HepG2 (cell line): ENCODE measurements around the gene LRRC8D. TPM values are rescaled to one million over a fixed set of nuclear protein-coding genes. Genes with fewer than 3 reads are reported as not detected.

Experiments used
- ATAD3A ChIP-seq: sonication (generic); formaldehyde crosslinking; IDR thresholded peaks from 2 replicates; pipeline ENCODE4 v1.4.0; 2020; ENCODE audit warnings: missing genetic modification reagents
- CAMTA2 ChIP-seq: sonication (generic); formaldehyde crosslinking; IDR thresholded peaks from 2 replicates; pipeline ENCODE4 v1.4.0; 2020; ENCODE audit warnings: mild to moderate bottlenecking, missing genetic modification reagents, borderline replicate concordance
- CENPT ChIP-seq: sonication (generic); formaldehyde crosslinking; IDR thresholded peaks from 2 replicates; pipeline ENCODE4 v1.8.0; 2022; ENCODE audit warnings: low read depth, mild to moderate bottlenecking, moderate library complexity, missing genetic modification reagents
- CENPX ChIP-seq: sonication (generic); formaldehyde crosslinking; IDR thresholded peaks from 2 replicates; pipeline ENCODE4 v1.9.0; 2021; ENCODE audit warnings: mild to moderate bottlenecking, missing genetic modification reagents, moderate library complexity
- FOXA3 ChIP-seq: IDR thresholded peaks from 2 replicates; pipeline ENCODE4 v1.6.1; 2016; ENCODE audit warnings: missing genetic modification reagents, missing compliant biosample characterization
- MXD4 ChIP-seq: IDR thresholded peaks from 2 replicates; pipeline ENCODE4 v1.6.1; 2016; ENCODE audit warnings: mild to moderate bottlenecking, missing biosample characterization, missing genetic modification reagents
- NAIF1 ChIP-seq: sonication (generic); formaldehyde crosslinking; IDR thresholded peaks from 2 replicates; pipeline ENCODE4 v1.5.0; 2020; ENCODE audit warnings: mild to moderate bottlenecking, missing genetic modification reagents, borderline replicate concordance
- NFE2 ChIP-seq: sonication (generic); formaldehyde crosslinking; IDR thresholded peaks from 2 replicates; pipeline ENCODE4 v1.4.0; 2020; ENCODE audit warnings: missing genetic modification reagents
- NONO ChIP-seq, 2 experiments: fragments of 450-650 bp in 1 of 2; sonication (generic) in 1 of 2; formaldehyde crosslinking in 1 of 2; IDR thresholded peaks in 1 of 2; conservative IDR thresholded peaks in 1 of 2; 2 replicates each; pipeline versions ENCODE4 v1.6.1 to v1.8.0; 2017 to 2022; ENCODE audit warnings: mild to moderate bottlenecking in 1 of 2, missing genetic modification reagents in 1 of 2, moderate library complexity in 1 of 2
- SALL2 ChIP-seq: sonication (generic); formaldehyde crosslinking; IDR thresholded peaks from 2 replicates; pipeline ENCODE4 v1.8.1; 2023; ENCODE audit warnings: mild to moderate bottlenecking, missing genetic modification reagents, inconsistent platforms
- SMAD1 ChIP-seq: sonication (generic); formaldehyde crosslinking; IDR thresholded peaks from 2 replicates; pipeline ENCODE4 v1.4.0; 2020; ENCODE audit warnings: missing genetic modification reagents, low read depth, mild to moderate bottlenecking, borderline replicate concordance
- XBP1 ChIP-seq: sonication (generic); formaldehyde crosslinking; IDR thresholded peaks from 2 replicates; pipeline ENCODE4 v1.5.0; 2020; ENCODE audit warnings: missing genetic modification reagents
- ZFP1 ChIP-seq: IDR thresholded peaks from 2 replicates; pipeline ENCODE4 v1.6.1; 2016
- ZNF468 ChIP-seq: sonication (generic); formaldehyde crosslinking; IDR thresholded peaks from 2 replicates; pipeline ENCODE4 v1.8.0; 2022; ENCODE audit warnings: mild to moderate bottlenecking, moderate library complexity, missing genetic modification reagents
- ZNF614 ChIP-seq: IDR thresholded peaks from 2 replicates; pipeline ENCODE4 v1.6.1; 2018; ENCODE audit warnings: missing biosample characterization, missing genetic modification reagents, inconsistent platforms, borderline replicate concordance
- ZNF652 ChIP-seq: IDR thresholded peaks from 2 replicates; pipeline ENCODE4 v1.6.1; 2016; ENCODE audit warnings: low read depth, borderline replicate concordance
- ZNF788 ChIP-seq: sonication (generic); formaldehyde crosslinking; IDR thresholded peaks from 2 replicates; pipeline ENCODE4 v1.5.0; 2020; ENCODE audit warnings: mild to moderate bottlenecking, missing genetic modification reagents, borderline replicate concordance
- ZSCAN9 ChIP-seq: IDR thresholded peaks from 2 replicates; pipeline ENCODE4 v1.6.1; 2016; ENCODE audit warnings: borderline replicate concordance
- polyA plus RNA-seq, 8 experiments: library from polyadenylated mRNA; depleted of rRNA in 3 of 8; stranded (reverse) in 7 of 8; unstranded in 1 of 8; fragments of >200 nt; fragmentation: Illumina TruSeq in 4 of 8; extraction: Trizol in 4 of 8; gene quantifications; 2 replicates each; pipeline versions ENCODE4 v1.2.1 to v1.2.3, GENCODE V29; 2011 to 2016; ENCODE audit warnings: low read depth in 4 of 8, missing spikeins in 1 of 8, mixed read lengths in 1 of 8; ENCODE audit not compliant: insufficient read depth in 1 of 8
- total RNA-seq, 5 experiments: library from RNA; depleted of rRNA; stranded (reverse); fragments of >200 nt; fragmentation: Illumina TruSeq; extraction: Trizol; gene quantifications; 2 replicates each; pipeline ENCODE4 v1.2.3, GENCODE V29; 2016; ENCODE audit warnings: low read depth in 1 of 5
- TF ChIP-seq, protein P1 (sequence below): sonication (generic); formaldehyde crosslinking; IDR thresholded peaks from 2 replicates; pipeline ENCODE4 v1.4.0; 2020; ENCODE audit warnings: missing genetic modification reagents
- TF ChIP-seq, protein P2 (sequence below): sonication (generic); formaldehyde crosslinking; IDR thresholded peaks from 2 replicates; pipeline ENCODE4 v1.4.0; 2020; ENCODE audit warnings: missing genetic modification reagents
- TF ChIP-seq, protein P3 (sequence below): sonication (generic); formaldehyde crosslinking; IDR thresholded peaks from 2 replicates; pipeline ENCODE4 v1.9.0; 2022; ENCODE audit warnings: low read depth, missing genetic modification reagents
- TF ChIP-seq, protein P4 (sequence below), 2 experiments: fragments of 450-650 bp in 1 of 2; sonication (generic) in 1 of 2; formaldehyde crosslinking; IDR thresholded peaks; 2 replicates each; pipeline versions ENCODE4 v1.5.0 to v1.8.0; 2020 to 2022; ENCODE audit warnings: mild to moderate bottlenecking in 1 of 2, missing genetic modification reagents in 1 of 2

Gene LRRC8D
- total and polyA plus RNA-seq, 2 of the 13 experiments (the other 11 are each of a cell fraction or from before 2014, with no cell fraction given), result 29.9 to 45.5 TPM

DNA sequence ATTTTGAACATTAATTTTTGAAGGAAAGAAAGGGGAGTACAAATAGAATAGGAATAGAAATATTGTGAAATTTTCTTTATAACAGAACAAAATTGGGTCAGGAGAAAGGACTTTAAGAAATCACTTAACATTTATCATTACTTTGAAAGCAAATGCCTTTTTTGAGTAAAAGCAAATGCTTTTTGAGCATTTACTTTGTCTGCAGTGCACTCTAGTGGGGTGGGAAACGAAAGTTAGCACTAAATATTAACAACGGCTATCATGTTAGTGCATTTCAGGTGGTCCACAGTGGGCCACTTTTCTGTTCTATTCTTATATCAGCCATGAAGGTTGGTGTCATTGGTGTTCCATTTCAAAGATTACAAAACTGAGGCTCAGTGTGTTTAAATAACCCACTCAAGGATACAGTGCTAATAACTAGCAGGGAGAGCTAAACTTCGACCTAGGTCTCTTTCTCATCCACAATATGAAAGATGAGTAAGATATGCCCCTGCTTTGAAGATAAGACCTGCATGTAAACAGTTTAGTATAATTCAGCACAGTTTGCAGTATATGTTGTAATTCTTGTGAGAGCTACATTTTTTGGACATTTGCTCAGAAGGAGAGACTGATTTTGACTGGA is 13.4 kb downstream of the LRRC8D start (continued):
- TF ChIP-seq, protein P1, sequence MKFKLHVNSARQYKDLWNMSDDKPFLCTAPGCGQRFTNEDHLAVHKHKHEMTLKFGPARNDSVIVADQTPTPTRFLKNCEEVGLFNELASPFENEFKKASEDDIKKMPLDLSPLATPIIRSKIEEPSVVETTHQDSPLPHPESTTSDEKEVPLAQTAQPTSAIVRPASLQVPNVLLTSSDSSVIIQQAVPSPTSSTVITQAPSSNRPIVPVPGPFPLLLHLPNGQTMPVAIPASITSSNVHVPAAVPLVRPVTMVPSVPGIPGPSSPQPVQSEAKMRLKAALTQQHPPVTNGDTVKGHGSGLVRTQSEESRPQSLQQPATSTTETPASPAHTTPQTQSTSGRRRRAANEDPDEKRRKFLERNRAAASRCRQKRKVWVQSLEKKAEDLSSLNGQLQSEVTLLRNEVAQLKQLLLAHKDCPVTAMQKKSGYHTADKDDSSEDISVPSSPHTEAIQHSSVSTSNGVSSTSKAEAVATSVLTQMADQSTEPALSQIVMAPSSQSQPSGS (CRISPR knock-in tag), result no peak
- no peak for TF ChIP-seq SALL2
- no peak for TF ChIP-seq ZNF788 (CRISPR knock-in tag)
- TF ChIP-seq, protein P2, sequence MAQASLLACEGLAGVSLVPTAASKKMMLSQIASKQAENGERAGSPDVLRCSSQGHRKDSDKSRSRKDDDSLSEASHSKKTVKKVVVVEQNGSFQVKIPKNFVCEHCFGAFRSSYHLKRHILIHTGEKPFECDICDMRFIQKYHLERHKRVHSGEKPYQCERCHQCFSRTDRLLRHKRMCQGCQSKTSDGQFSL (CRISPR knock-in tag), result no peak
- no peak for TF ChIP-seq XBP1 (CRISPR knock-in tag)
- TF ChIP-seq, protein P3, sequence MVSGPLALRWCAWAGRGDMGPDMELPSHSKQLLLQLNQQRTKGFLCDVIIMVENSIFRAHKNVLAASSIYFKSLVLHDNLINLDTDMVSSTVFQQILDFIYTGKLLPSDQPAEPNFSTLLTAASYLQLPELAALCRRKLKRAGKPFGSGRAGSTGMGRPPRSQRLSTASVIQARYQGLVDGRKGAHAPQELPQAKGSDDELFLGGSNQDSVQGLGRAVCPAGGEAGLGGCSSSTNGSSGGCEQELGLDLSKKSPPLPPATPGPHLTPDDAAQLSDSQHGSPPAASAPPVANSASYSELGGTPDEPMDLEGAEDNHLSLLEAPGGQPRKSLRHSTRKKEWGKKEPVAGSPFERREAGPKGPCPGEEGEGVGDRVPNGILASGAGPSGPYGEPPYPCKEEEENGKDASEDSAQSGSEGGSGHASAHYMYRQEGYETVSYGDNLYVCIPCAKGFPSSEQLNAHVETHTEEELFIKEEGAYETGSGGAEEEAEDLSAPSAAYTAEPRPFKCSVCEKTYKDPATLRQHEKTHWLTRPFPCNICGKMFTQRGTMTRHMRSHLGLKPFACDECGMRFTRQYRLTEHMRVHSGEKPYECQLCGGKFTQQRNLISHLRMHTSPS (CRISPR knock-in tag), result no peak
- TF ChIP-seq FOXA3, result peak; percentile 44; the same call in 1 of the 2 replicates
- TF ChIP-seq, protein P4, sequence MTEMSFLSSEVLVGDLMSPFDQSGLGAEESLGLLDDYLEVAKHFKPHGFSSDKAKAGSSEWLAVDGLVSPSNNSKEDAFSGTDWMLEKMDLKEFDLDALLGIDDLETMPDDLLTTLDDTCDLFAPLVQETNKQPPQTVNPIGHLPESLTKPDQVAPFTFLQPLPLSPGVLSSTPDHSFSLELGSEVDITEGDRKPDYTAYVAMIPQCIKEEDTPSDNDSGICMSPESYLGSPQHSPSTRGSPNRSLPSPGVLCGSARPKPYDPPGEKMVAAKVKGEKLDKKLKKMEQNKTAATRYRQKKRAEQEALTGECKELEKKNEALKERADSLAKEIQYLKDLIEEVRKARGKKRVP (CRISPR knock-in tag; IDR thresholded peaks at IDR 0.05), result no peak; a peak in 1 of 4 replicates
- no peak for TF ChIP-seq ZNF614 (CRISPR knock-in tag)
- no peak for TF ChIP-seq NFE2 (CRISPR knock-in tag)
- TF ChIP-seq SMAD1 (CRISPR knock-in tag), result no peak
- no peak for TF ChIP-seq CENPT (CRISPR knock-in tag)
- no peak for TF ChIP-seq NAIF1
- TF ChIP-seq ZNF652 (CRISPR knock-in tag), result no peak
- no peak for TF ChIP-seq MXD4 (CRISPR knock-in tag)
- TF ChIP-seq ZFP1 (CRISPR knock-in tag), result no peak
- TF ChIP-seq CAMTA2 (CRISPR knock-in tag), result no peak
- TF ChIP-seq ZNF468 (CRISPR knock-in tag), result no peak
- TF ChIP-seq ATAD3A, result no peak
- no peak for TF ChIP-seq NONO (IDR thresholded peaks at IDR 0.05)
- 0 out of 2 replicates have a peak, but pooled peaks have one; percentile 17 for TF ChIP-seq NONO (CRISPR knock-in tag; conservative IDR thresholded peaks at IDR 0.05)
- TF ChIP-seq CENPX (CRISPR knock-in tag), result no peak
- no peak for TF ChIP-seq ZSCAN9 (CRISPR knock-in tag)
